GM18873 (cell line): ENCODE measurements around the gene RANGAP1.
"Not testable (repeated sequence)": the region's sequence is repeated elsewhere in the genome, so short reads cannot be mapped to it uniquely, and the experiment has no call there.

Experiments used
- ATAC-seq: cut with Tn5 transposase; IDR thresholded peaks from one replicate; pipeline ENCODE4 v1.9.1; 2021; ENCODE audit warnings: mild to moderate bottlenecking, moderate library complexity, moderate number of reproducible peaks; ENCODE audit not compliant: unreplicated experiment, low FRiP score

The RANGAP1 gene

GRCh38 chr22:41261541-41262249 lies 24.3 kb downstream of the RANGAP1 start:
- ATAC-seq, result no peak

- no peak for ATAC-seq
Observed at GRCh38 chr22:41260871-41261270, 25.1 kb downstream of the RANGAP1 start.

- ATAC-seq, result not testable (repeated sequence)
Observed at GRCh38 chr22:41259756-41260155, 26.2 kb downstream of the RANGAP1 start.

- ATAC-seq, result no peak
Observed at GRCh38 chr22:41257696-41258095, 28.3 kb downstream of the RANGAP1 start.

GRCh38 chr22:41256254-41257253 lies 29.4 kb downstream of the RANGAP1 start:
- no peak for ATAC-seq

- ATAC-seq, result no peak
Observed at GRCh38 chr22:41254230-41254629, 31.8 kb downstream of the RANGAP1 start.

GRCh38 chr22:41252365-41252764 lies 33.6 kb downstream of the RANGAP1 start:
- no peak for ATAC-seq

GRCh38 chr22:41250127-41250526 lies 35.9 kb downstream of the RANGAP1 start:
- ATAC-seq, result no peak

GRCh38 chr22:41249442-41249841 lies 36.5 kb downstream of the RANGAP1 start:
- no peak for ATAC-seq

- ATAC-seq, result no peak
Observed at GRCh38 chr22:41248758-41249157, 37.2 kb downstream of the RANGAP1 start.

- ATAC-seq, result no peak
Observed at GRCh38 chr22:41248314-41248713, 37.7 kb downstream of the RANGAP1 start.

GRCh38 chr22:41247703-41248102 lies 38.3 kb downstream of the RANGAP1 start:
- no peak for ATAC-seq

GRCh38 chr22:41245917-41246499 lies 40.0 kb downstream of the RANGAP1 start:
- no peak for ATAC-seq

GRCh38 chr22:41243361-41243760 lies 42.6 kb downstream of the RANGAP1 start:
- no peak for ATAC-seq

GRCh38 chr22:41242396-41243117 lies 43.4 kb downstream of the RANGAP1 start:
- no peak for ATAC-seq

- no peak for ATAC-seq
Observed at GRCh38 chr22:41241133-41241676, 44.8 kb downstream of the RANGAP1 start.

- ATAC-seq, result no peak
Observed at GRCh38 chr22:41240377-41241132, 45.4 kb downstream of the RANGAP1 start, which contains the start of gene CHADL. Gene CHADL (minus strand): TSS chr22:41240931. CDS start chr22:41240881, 50 bp downstream.

- ATAC-seq, result no peak
Observed at GRCh38 chr22:41239443-41240128, 46.4 kb downstream of the RANGAP1 start.
